Measurements from ENCODE around the gene PLAAT4. TPM values are rescaled to one million over a fixed set of nuclear protein-coding genes. Genes with fewer than 3 reads are reported as not detected.
"Not testable (repeated sequence)": the region's sequence is repeated elsewhere in the genome, so short reads cannot be mapped to it uniquely, and the experiment has no call there.

PLAAT4 gene
- total and polyA plus RNA-seq, 2 of the 13 experiments (the other 11 are each of a cell fraction or from before 2014, with no cell fraction given): 0.71 to 1.00 TPM

DNA sequence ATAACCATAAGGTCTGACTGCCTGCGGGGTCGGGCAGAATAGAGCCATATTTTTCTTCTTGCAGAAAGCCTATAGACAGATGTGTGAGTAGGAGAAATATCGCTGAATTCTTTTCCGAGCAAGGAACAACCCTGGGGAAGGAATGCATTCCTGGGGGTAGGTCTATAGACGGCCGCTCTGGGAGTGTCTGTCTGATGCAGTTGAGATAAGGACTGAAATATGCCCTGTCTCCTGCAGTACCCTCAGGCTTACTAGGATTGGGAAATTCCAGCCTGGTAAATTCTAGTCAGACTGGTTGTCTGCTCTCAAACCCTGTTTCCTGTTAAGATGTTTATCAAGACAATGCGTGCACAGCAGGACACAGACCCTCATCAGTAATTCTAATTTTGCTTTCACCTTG lies 44.6 kb downstream of the PLAAT4 start:
- CTCF ChIA-PET (ENCODE audit: low intra/inter-chr PET ratio, low total read pairs); ATAC-seq; in situ Hi-C loops (cut with HindIII; ENCODE audit: extremely low pct_ligation_motif_present, low pct_unique_long_range_greater_than_20kb); H3K79me2 ChIP-seq (ENCODE audit: insufficient read depth, low read length); POLR2A ChIA-PET; H3K4me3 ChIP-seq (replicated peaks in 1 of 3; ENCODE audit: insufficient read depth in 1 of 3, low read depth in 2 of 3, low read length in 3 of 3); H4K20me1 ChIP-seq (ENCODE audit: insufficient read depth, low read length); H3K27ac ChIP-seq (ENCODE audit: extremely low read length, insufficient read depth, low read length); BruUV-seq (replicated peaks); H3K4me2 ChIP-seq (ENCODE audit: low read depth, low read length); H3K9ac ChIP-seq (ENCODE audit: insufficient read depth, low read depth, low read length); H2AFZ ChIP-seq (ENCODE audit: low read length); H3K36me3 ChIP-seq (replicated peaks in 1 of 2; ENCODE audit: control insufficient read depth in 1 of 2, insufficient read depth in 2 of 2, low read length in 2 of 2); FAIRE-seq; DNase-seq (ENCODE audit: low spot score); intact Hi-C loops (cut with micrococcal nuclease; ENCODE audit: unreplicated experiment); H3K27me3 ChIP-seq (ENCODE audit: control insufficient read depth in 1 of 2, insufficient read depth in 2 of 2, low read length in 2 of 2): not testable (repeated sequence)
- peaks cover 20% of the 10 kb centered on the region for H3K4me1 ChIP-seq (ENCODE audit: insufficient read depth, low read length)
- WGBS (ENCODE audit: low lambda C conversion rate): 83% methylated on average over 7 of the region's 7 CpGs
- H3K9me3 ChIP-seq (ENCODE audit: low read length): peaks cover 15% of the 10 kb centered on the region

DNA sequence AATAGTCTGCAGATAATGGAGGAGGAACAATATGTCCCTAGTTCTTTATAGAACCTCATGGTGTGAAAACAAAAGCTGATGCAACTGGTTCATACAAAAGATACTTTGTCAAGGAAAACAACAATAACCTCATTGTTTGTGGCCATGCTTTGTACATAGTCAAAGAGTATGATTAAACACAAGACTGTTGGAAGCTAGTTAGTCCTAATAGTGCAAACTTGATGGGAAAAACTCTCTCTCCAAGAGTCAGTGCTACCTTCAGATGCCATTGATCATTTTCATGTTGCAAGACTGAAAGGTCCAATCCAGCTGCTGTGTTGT lies 46.7 kb downstream of the PLAAT4 start:
- Histone ChIP-seq H3K36me3 (replicated peaks in 1 of 2; ENCODE audit: control insufficient read depth in 1 of 2, insufficient read depth in 2 of 2, low read length in 2 of 2) (no peaks in the 10 kb centered on the region), H3K9me3 (ENCODE audit: low read length) (peaks cover 15% of the 10 kb centered on the region), H4K20me1 (ENCODE audit: insufficient read depth, low read length) (no peaks in the 10 kb centered on the region), H3K4me2 (ENCODE audit: low read depth, low read length) (peak overlapping the region; percentile 22; the same call in 1 of the 2 replicates), H3K4me1 (ENCODE audit: insufficient read depth, low read length) (peaks cover 26% of the 10 kb centered on the region), H3K27ac (ENCODE audit: extremely low read length, insufficient read depth, low read length) (peak overlapping the region; percentile 14), H2AFZ (ENCODE audit: low read length) (no peak overlapping the region), H3K79me2 (ENCODE audit: insufficient read depth, low read length) (no peaks in the 10 kb centered on the region), H3K4me3 (replicated peaks in 1 of 3; ENCODE audit: insufficient read depth in 1 of 3, low read depth in 2 of 3, low read length in 3 of 3) (no peak overlapping the region), H3K9ac (ENCODE audit: insufficient read depth, low read depth, low read length) (no peak overlapping the region), H3K27me3 (ENCODE audit: control insufficient read depth in 1 of 2, insufficient read depth in 2 of 2, low read length in 2 of 2) (no peaks in the 10 kb centered on the region)
- in situ Hi-C loops (cut with HindIII; ENCODE audit: extremely low pct_ligation_motif_present, low pct_unique_long_range_greater_than_20kb): no loop called here
- CTCF ChIA-PET (ENCODE audit: low intra/inter-chr PET ratio, low total read pairs): no interaction called here
- POLR2A ChIA-PET: interaction anchor here (0.6 to 1.7 kb wide), 3 partner anchors 9 to 726 kb away, joined by 3 to 8 read pairs (median 3); no protein-coding TSS in a partner anchor
- ATAC-seq (no peak), FAIRE-seq (no peak), DNase-seq (ENCODE audit: low spot score) (peak; percentile 49)
- intact Hi-C loops (cut with micrococcal nuclease; ENCODE audit: unreplicated experiment): no loop called here
- BruUV-seq (replicated peaks): no TSS peak
- no peak for TF ChIP-seq HOXD1 (CRISPR knock-in tag; IDR thresholded peaks at IDR 0.05)
- TF ChIP-seq ZNF629 (CRISPR knock-in tag; conservative IDR thresholded peaks at IDR 0.05): 0 out of 2 replicates have a peak, but pooled peaks have one; percentile 23
- TF ChIP-seq SOX6 (IDR thresholded peaks at IDR 0.05): no peak
- peak; percentile 84 for TF ChIP-seq SOX6 (CRISPR knock-in tag; IDR thresholded peaks at IDR 0.05)
- TF ChIP-seq FOXA3 (CRISPR knock-in tag; IDR thresholded peaks at IDR 0.05): peak; percentile 36; the same call in 1 of the 2 replicates
- no peak for TF ChIP-seq ZNF225 (CRISPR knock-in tag; IDR thresholded peaks at IDR 0.05)
- TF ChIP-seq HMG20A (CRISPR knock-in tag; IDR thresholded peaks at IDR 0.05; ENCODE audit: borderline replicate concordance): peak; percentile 27; the same call in 1 of the 2 replicates
- no peak for TF ChIP-seq GABPB1 (CRISPR knock-in tag; IDR thresholded peaks at IDR 0.05)
- peak; percentile 30; the same call in 1 of the 2 replicates for TF ChIP-seq ZNF644 (CRISPR knock-in tag; IDR thresholded peaks at IDR 0.05; ENCODE audit: low read depth)
- 0 out of 2 replicates have a peak, but pooled peaks have one; percentile 17 for TF ChIP-seq CEBPB (IDR thresholded peaks at IDR 0.05; ENCODE audit: borderline replicate concordance, low read depth, low read length)
- 0 out of 4 replicates have a peak, but pooled peaks of 1 of the 2 experiments have one; percentile 21 for TF ChIP-seq EP300 (IDR thresholded peaks at IDR 0.05; ENCODE audit: low read depth in 2 of 2, low read length in 2 of 2)
- no peak for TF ChIP-seq EP300 (CRISPR knock-in tag; IDR thresholded peaks at IDR 0.05; ENCODE audit: borderline replicate concordance)
- peak; percentile 70 for TF ChIP-seq CEBPG (CRISPR knock-in tag; IDR thresholded peaks at IDR 0.05)
- TF ChIP-seq, protein P1, sequence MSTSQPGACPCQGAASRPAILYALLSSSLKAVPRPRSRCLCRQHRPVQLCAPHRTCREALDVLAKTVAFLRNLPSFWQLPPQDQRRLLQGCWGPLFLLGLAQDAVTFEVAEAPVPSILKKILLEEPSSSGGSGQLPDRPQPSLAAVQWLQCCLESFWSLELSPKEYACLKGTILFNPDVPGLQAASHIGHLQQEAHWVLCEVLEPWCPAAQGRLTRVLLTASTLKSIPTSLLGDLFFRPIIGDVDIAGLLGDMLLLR (CRISPR knock-in tag; IDR thresholded peaks at IDR 0.05): no peak
- no peak for TF ChIP-seq ZNF713 (CRISPR knock-in tag; IDR thresholded peaks at IDR 0.05)
- no peak for TF ChIP-seq ZNF558 (CRISPR knock-in tag; IDR thresholded peaks at IDR 0.05; ENCODE audit: borderline replicate concordance)
- no peak for TF ChIP-seq JUN (CRISPR knock-in tag; IDR thresholded peaks at IDR 0.05)
- peak; percentile 25; the same call in 1 of the 2 replicates for TF ChIP-seq ARID5B (CRISPR knock-in tag; IDR thresholded peaks at IDR 0.05)
